Suprapubic skin (tissue), 4 donors: ENCODE data around the gene WDFY2.
"Not testable (repeated sequence)": the region's sequence is repeated elsewhere in the genome, so short reads cannot be mapped to it uniquely, and the experiment has no call there.

Source experiments
- CTCF ChIP-seq, 2 donors: fragments of 200-600 bp in 1 of 2; fragments of 450-650 bp in 1 of 2; sonication (generic) in 1 of 2; IDR thresholded peaks; one replicate each; pipeline ENCODE4 v1.5.1; 2016 to 2019; ENCODE audit warnings: antibody characterized with exemption in 2 of 2, mild to moderate bottlenecking in 1 of 2, moderate library complexity in 1 of 2
- EP300 ChIP-seq: sonication (generic); formaldehyde crosslinking; IDR thresholded peaks from one replicate; pipeline ENCODE4 v1.6.1; 2017; ENCODE audit warnings: antibody characterized with exemption
- POLR2A ChIP-seq, 2 donors: fragments of 450-650 bp; IDR thresholded peaks; one replicate each; pipeline ENCODE4 v1.6.1; 2017; ENCODE audit warnings: antibody characterized with exemption in 2 of 2, mild to moderate bottlenecking in 2 of 2, moderate library complexity in 2 of 2
- POLR2AphosphoS5 ChIP-seq, 3 donors: sonication (generic); formaldehyde crosslinking; IDR thresholded peaks; one replicate each; pipeline ENCODE4 v1.6.1; 2017; ENCODE audit warnings: antibody characterized with exemption in 3 of 3

GRCh38 chr13:51640696-51641095, 56.4 kb downstream of the WDFY2 start:
- TF ChIP-seq POLR2A (IDR thresholded peaks at IDR 0.05); POLR2AphosphoS5 (IDR thresholded peaks at IDR 0.05); CTCF (IDR thresholded peaks at IDR 0.05); EP300: not testable (repeated sequence)
